OCI-LY3 (cell line): ENCODE data around the gene BAD.
A peak's percentile ranks its signal among the peaks of the same experiment; 100 is the strongest.

Source experiments
- H2AFZ ChIP-seq: fragments of 200-600, 300-600 bp; shearing (Covaris generic); 2 replicates; pipeline ENCODE4 v1.6.0; 2014; ENCODE audit warnings: antibody characterized with exemption, low read depth, low read length
- H3K27ac ChIP-seq: fragments of 200-600, 300-600 bp; sonication (generic); 2 replicates; pipeline ENCODE4 v1.5.1; 2014; ENCODE audit warnings: mild to moderate bottlenecking, low read length, moderate library complexity, mixed read lengths
- H3K27me3 ChIP-seq: fragments of 200-600, 300-600 bp; sonication (generic); 2 replicates; pipeline ENCODE4 v1.6.1; 2014; ENCODE audit warnings: low read depth, low read length, mixed read lengths
- H3K36me3 ChIP-seq: fragments of 200-600, 300-600 bp; sonication (generic); replicated peaks from 2 replicates; pipeline ENCODE3; 2014; ENCODE audit warnings: low read depth, low read length, mixed read lengths
- H3K4me1 ChIP-seq: fragments of 300-600, 200-600 bp; sonication (generic); 2 replicates; pipeline ENCODE4 v1.6.1; 2014; ENCODE audit warnings: low read length, mixed read lengths
- H3K4me2 ChIP-seq: fragments of 200-600, 300-600 bp; sonication (generic); 2 replicates; pipeline ENCODE4 v1.6.1; 2014; ENCODE audit warnings: low read length, mixed read lengths
- H3K4me3 ChIP-seq: fragments of 300-600, 200-600 bp; sonication (generic); 2 replicates; pipeline ENCODE4 v1.5.1; 2014; ENCODE audit warnings: antibody characterized with exemption, mild to moderate bottlenecking, low read length, moderate library complexity
- H3K79me2 ChIP-seq: fragments of 300-600, 200-600 bp; shearing (Covaris generic); 2 replicates; pipeline ENCODE4 v1.6.1; 2014; ENCODE audit warnings: mild to moderate bottlenecking, low read length, mixed read lengths
- H3K9ac ChIP-seq: fragments of 300-600, 200-600 bp; shearing (Covaris generic); 2 replicates; pipeline ENCODE4 v1.6.0; 2014; ENCODE audit warnings: mild to moderate bottlenecking, low read length, moderate library complexity
- H3K9me3 ChIP-seq: fragments of 200-600, 300-600 bp; shearing (Covaris generic); 2 replicates; pipeline ENCODE4 v1.6.1; 2014; ENCODE audit warnings: low read length, mixed read lengths; ENCODE audit not compliant: insufficient read depth
- H4K20me1 ChIP-seq: fragments of 200-600, 300-600 bp; sonication (generic); 2 replicates; pipeline ENCODE4 v1.6.1; 2016; ENCODE audit warnings: low read length, mixed read lengths; ENCODE audit not compliant: insufficient read depth
- CTCF ChIP-seq: fragments of 200-600, 300-600 bp; sonication (generic); IDR thresholded peaks from 2 replicates; pipeline ENCODE4 v1.5.1; 2014; ENCODE audit warnings: antibody characterized with exemption, low read length, low read depth
- EZH2phosphoT487 ChIP-seq: fragments of 200-600 bp; shearing (Covaris generic); IDR thresholded peaks from 2 replicates; pipeline ENCODE4 v1.6.1; 2018; ENCODE audit warnings: antibody characterized with exemption, mixed run types, low read depth

Gene BAD

DNA sequence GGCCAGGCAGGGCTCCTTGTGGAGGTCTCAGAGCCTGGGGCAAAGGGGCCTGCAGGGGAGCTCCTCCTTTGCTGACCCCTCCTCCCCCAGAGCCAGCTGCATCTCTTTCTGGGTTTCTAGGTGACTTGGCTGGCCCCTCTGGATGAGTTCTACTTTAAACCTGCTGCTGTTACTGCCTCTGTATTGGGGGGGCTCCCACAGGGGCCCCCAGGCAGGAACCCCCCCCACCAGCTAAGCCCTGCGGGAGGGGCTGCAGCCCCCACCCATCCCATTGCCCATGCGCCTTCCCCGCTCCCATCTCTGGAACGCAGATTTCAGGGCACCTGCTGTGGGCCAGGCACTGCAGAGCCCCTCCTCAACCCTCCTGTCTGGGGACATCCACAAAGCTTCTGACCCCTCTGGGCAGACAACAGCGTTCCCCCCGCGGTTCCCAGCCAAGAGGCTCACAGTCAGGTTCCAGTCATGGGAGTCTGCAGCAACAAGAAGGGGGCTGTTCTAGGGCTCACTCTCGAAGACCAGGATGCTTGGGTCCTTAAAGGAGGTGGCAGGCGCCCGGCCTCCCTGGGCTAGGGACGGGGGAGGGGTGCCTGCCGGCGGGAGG is 34.0 kb downstream of the BAD start:
- H3K9me3 ChIP-seq = no peaks in the 10 kb centered on the region
- H3K9ac ChIP-seq = peak overlapping the region; percentile 75
- H3K36me3 ChIP-seq = no peaks in the 10 kb centered on the region
- peaks cover 33% of the 10 kb centered on the region for H3K4me1 ChIP-seq
- H3K79me2 ChIP-seq = peaks cover 38% of the 10 kb centered on the region
- TF ChIP-seq EZH2phosphoT487 (no peak), CTCF (no peak)
- H2AFZ ChIP-seq = 0 out of 2 replicates have a peak overlapping the region, but pooled peaks have one; percentile 14
- H3K4me3 ChIP-seq = peak overlapping the region; percentile 93
- no peak overlapping the region for H3K27ac ChIP-seq
- peaks cover 11% of the 10 kb centered on the region; the same call in 1 of the 2 replicates for H4K20me1 ChIP-seq
- no peaks in the 10 kb centered on the region for H3K27me3 ChIP-seq
- peak overlapping the region; percentile 92 for H3K4me2 ChIP-seq

- Histone ChIP-seq H3K9me3 (no peaks in the 10 kb centered on the region), H3K27me3 (no peaks in the 10 kb centered on the region), H3K36me3 (no peaks in the 10 kb centered on the region), H3K4me2 (peak overlapping the region; percentile 92; the same call in 1 of the 2 replicates), H3K27ac (no peak overlapping the region), H4K20me1 (peaks cover 11% of the 10 kb centered on the region; the same call in 1 of the 2 replicates), H2AFZ (no peak overlapping the region), H3K4me3 (no peak overlapping the region), H3K9ac (no peak overlapping the region), H3K4me1 (peaks cover 39% of the 10 kb centered on the region), H3K79me2 (peaks cover 45% of the 10 kb centered on the region)
- no peak for TF ChIP-seq EZH2phosphoT487
- no peak for TF ChIP-seq CTCF
These were observed 34.7 kb downstream of the BAD start for GRCh38 chr11:64249563-64250414.

DNA sequence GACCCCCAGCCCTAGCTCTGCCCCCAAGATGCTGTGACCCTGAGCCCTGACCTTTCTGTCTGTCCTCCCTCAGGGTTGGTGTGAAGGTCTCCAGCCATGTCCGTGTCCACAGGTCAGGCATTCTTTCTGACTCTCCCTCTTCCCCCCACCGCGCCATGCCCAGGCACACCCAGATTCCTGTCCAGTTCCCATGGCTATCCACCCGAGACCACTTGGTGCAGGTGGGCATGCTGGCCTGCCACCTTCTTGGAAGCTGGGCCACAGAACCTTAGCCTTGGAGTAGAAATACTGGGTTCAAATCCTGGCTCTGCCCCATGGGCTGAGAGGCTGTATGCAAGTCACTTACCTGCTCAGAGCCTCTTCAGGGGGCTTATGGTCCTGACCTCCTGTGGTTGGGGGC is 35.4 kb downstream of the BAD start:
- Histone ChIP-seq H3K9ac (no peak overlapping the region), H3K4me2 (no peak overlapping the region), H4K20me1 (peaks cover 11% of the 10 kb centered on the region; the same call in 1 of the 2 replicates), H3K27me3 (no peaks in the 10 kb centered on the region), H3K79me2 (peaks cover 52% of the 10 kb centered on the region), H3K36me3 (peaks cover 2% of the 10 kb centered on the region), H2AFZ (no peak overlapping the region), H3K4me3 (no peak overlapping the region), H3K9me3 (no peaks in the 10 kb centered on the region), H3K4me1 (peaks cover 40% of the 10 kb centered on the region), H3K27ac (no peak overlapping the region)
- TF ChIP-seq EZH2phosphoT487 (no peak), CTCF (no peak)

DNA sequence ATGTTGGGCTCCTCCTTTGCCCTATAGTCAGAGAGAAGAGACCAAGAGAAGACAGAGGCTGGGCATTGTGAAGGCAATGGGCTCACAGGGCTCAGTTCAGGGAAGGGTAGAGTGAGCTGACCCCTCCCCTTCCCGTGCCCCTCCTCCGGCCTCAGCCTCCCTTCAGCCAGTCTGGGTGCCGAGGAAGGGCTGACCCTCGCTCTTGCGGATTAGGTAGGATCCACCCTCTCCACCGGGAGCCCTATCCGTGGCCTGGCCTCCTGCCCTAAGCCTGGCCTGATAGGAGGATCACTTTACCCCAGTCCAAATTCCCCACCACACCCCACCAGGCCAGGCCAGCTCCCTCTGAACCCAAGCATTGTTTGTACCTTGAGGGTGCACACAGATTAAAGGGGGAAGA is 35.9 kb downstream of the BAD start:
- no peak overlapping the region for H2AFZ ChIP-seq
- no peak overlapping the region for H3K27ac ChIP-seq
- H3K9me3 ChIP-seq = no peaks in the 10 kb centered on the region
- H3K4me3 ChIP-seq = no peak overlapping the region
- H3K9ac ChIP-seq = no peak overlapping the region
- H3K27me3 ChIP-seq = no peaks in the 10 kb centered on the region
- H3K4me2 ChIP-seq = no peak overlapping the region
- TF ChIP-seq EZH2phosphoT487 (no peak), CTCF (no peak)
- peaks cover 55% of the 10 kb centered on the region for H3K79me2 ChIP-seq
- H4K20me1 ChIP-seq = peaks cover 8% of the 10 kb centered on the region; the same call in 1 of the 2 replicates
- peaks cover 38% of the 10 kb centered on the region for H3K4me1 ChIP-seq
- peaks cover 7% of the 10 kb centered on the region for H3K36me3 ChIP-seq
